Natural killer cell (primary cell): ENCODE results near the gene SCGB2B2. TPM values are rescaled to one million over a fixed set of nuclear protein-coding genes. Genes with fewer than 3 reads are reported as not detected.
A peak's percentile ranks its signal among the peaks of the same experiment; 100 is the strongest.

Experiments used
- ATAC-seq, 3 donors: fragments of 150-1000 bp in 2 of 3; fragments of 200-7000 bp in 1 of 3; cut with Tn5 transposase; 1 replicate in 1 of 3; 2 replicates in 2 of 3; pipeline ENCODE4 v1.10.0; 2021; ENCODE audit warnings: mild to moderate bottlenecking in 2 of 3, moderate library complexity in 2 of 3
- DNase-seq, 2 donors: peaks; one replicate each; pipeline versions ENCODE4 v3.0.0 to v3.0.0-alpha.2; 2013 to 2021; ENCODE audit warnings: mixed read lengths in 1 of 2
- H3K27ac ChIP-seq: one replicate; pipeline ENCODE4 v1.5.1; 2013; ENCODE audit warnings: mild to moderate bottlenecking, low read length
- H3K27me3 ChIP-seq: one replicate; pipeline ENCODE4 v1.6.1; 2013; ENCODE audit warnings: low read length; ENCODE audit not compliant: control insufficient read depth, insufficient read depth
- H3K36me3 ChIP-seq: one replicate; pipeline ENCODE4 v1.6.1; 2013; ENCODE audit warnings: low read length; ENCODE audit not compliant: control insufficient read depth, insufficient read depth
- H3K4me1 ChIP-seq: one replicate; pipeline ENCODE4 v1.6.1; 2013; ENCODE audit warnings: low read length; ENCODE audit not compliant: control insufficient read depth, insufficient read depth
- H3K4me3 ChIP-seq: one replicate; pipeline ENCODE4 v1.5.1; 2013; ENCODE audit warnings: low read length
- H3K9me3 ChIP-seq: one replicate; pipeline ENCODE4 v1.6.1; 2013; ENCODE audit warnings: low read length; ENCODE audit not compliant: control insufficient read depth, insufficient read depth
- H3K27ac Mint-ChIP-seq, 2 donors: one replicate each; pipeline ENCODE4 v1.8.0; 2022; ENCODE audit warnings: mild to moderate bottlenecking in 2 of 2, mixed read lengths in 2 of 2, moderate library complexity in 1 of 2
- H3K27me3 Mint-ChIP-seq, 2 donors: one replicate each; pipeline ENCODE4 v1.8.0; 2022; ENCODE audit warnings: low read depth in 2 of 2, mixed read lengths in 2 of 2
- H3K36me3 Mint-ChIP-seq: one replicate; pipeline ENCODE4 v1.8.0; 2022; ENCODE audit warnings: mixed read lengths
- H3K4me1 Mint-ChIP-seq, 2 donors: one replicate each; pipeline ENCODE4 v1.8.0; 2022; ENCODE audit warnings: mixed read lengths in 2 of 2
- H3K4me3 Mint-ChIP-seq: one replicate; pipeline ENCODE4 v1.8.0; 2022; ENCODE audit warnings: mild to moderate bottlenecking, moderate library complexity, mixed read lengths
- H3K9me3 Mint-ChIP-seq, 2 donors: one replicate each; pipeline ENCODE4 v1.8.0; 2022; ENCODE audit warnings: mixed read lengths in 2 of 2
- CTCF ChIP-seq: fragments of 200-600 bp; IDR thresholded peaks from one replicate; pipeline ENCODE4 v1.8.0; 2022; ENCODE audit warnings: antibody characterized with exemption
- WGBS: methylation state at CpG from one replicate; pipeline ENCODE4 v1.1.7; 2013; ENCODE audit warnings: missing lambda C conversion rate; ENCODE audit not compliant: insufficient coverage; 5-methylcytosine and 5-hydroxymethylcytosine counted together
- intact Hi-C: fragments of 100-400 bp; cut with micrococcal nuclease; formaldehyde crosslinking; loops from one replicate; pipeline ENCODE4 v1.14.2; 2022
- total RNA-seq, 4 donors: library from RNA; stranded (reverse); fragments of 120-200 nt in 1 of 4; gene quantifications; one replicate each; pipeline versions ENCODE4 v1.2.3 to v1.2.4, GENCODE V29; 2013 to 2022

SCGB2B2 gene
- total RNA-seq, 3 donors from 2014 or later (not counting 1 experiment from before 2014, with no cell fraction given): 0.52 to 1.3 (median 1.1) TPM

- Histone ChIP-seq H3K4me1 (peaks cover 14% of the 10 kb centered on the region), H3K27me3 (no peaks in the 10 kb centered on the region)
- no peaks in the 10 kb centered on the region for H3K9me3 Mint-ChIP-seq
Observed at GRCh38 chr19:34664870-34665269, 12.1 kb downstream of the SCGB2B2 start.

GRCh38 chr19:34664168-34664567 lies 12.8 kb downstream of the SCGB2B2 start:
- ATAC-seq (no peak), DNase-seq (no peak)
- intact Hi-C loops: no loop called here
- H3K36me3 Mint-ChIP-seq: no peaks in the 10 kb centered on the region
- 90% methylated on average over 3 of the region's 3 CpGs for WGBS
- Histone ChIP-seq H3K27ac (no peak overlapping the region), H3K4me3 (no peak overlapping the region), H3K36me3 (no peaks in the 10 kb centered on the region), H3K27me3 (no peaks in the 10 kb centered on the region), H3K9me3 (no peaks in the 10 kb centered on the region), H3K4me1 (peaks cover 14% of the 10 kb centered on the region)
- peaks cover 3 to 17% of the 10 kb centered on the region in 2 donors for H3K27me3 Mint-ChIP-seq
- H3K4me3 Mint-ChIP-seq: no peak overlapping the region
- no peak for TF ChIP-seq CTCF
- no peaks in the 10 kb centered on the region for H3K9me3 Mint-ChIP-seq
- H3K27ac Mint-ChIP-seq: no peak overlapping the region
- H3K4me1 Mint-ChIP-seq: peaks cover 9 to 26% of the 10 kb centered on the region in 2 donors

More at GRCh38 chr19:34664870-34665269, 12.1 kb downstream of the SCGB2B2 start:
- Histone ChIP-seq H3K27ac (no peak overlapping the region), H3K4me3 (no peak overlapping the region), H3K36me3 (no peaks in the 10 kb centered on the region), H3K9me3 (no peaks in the 10 kb centered on the region)
- DNase-seq: no peak
- Mint-ChIP-seq H3K4me3 (no peak overlapping the region), H3K36me3 (no peaks in the 10 kb centered on the region), H3K27ac (no peak overlapping the region), H3K27me3 (peaks cover 0 to 10% of the 10 kb centered on the region in 2 donors), H3K4me1 (peaks cover 9 to 26% of the 10 kb centered on the region in 2 donors)
- no peak for ATAC-seq
- no peak for TF ChIP-seq CTCF
- intact Hi-C loops: no loop called here
- 77% methylated on average over 6 of the region's 6 CpGs for WGBS

- Histone ChIP-seq H3K4me3 (no peak overlapping the region), H3K27ac (no peak overlapping the region), H3K9me3 (no peaks in the 10 kb centered on the region), H3K36me3 (no peaks in the 10 kb centered on the region), H3K4me1 (peaks cover 13% of the 10 kb centered on the region), H3K27me3 (no peaks in the 10 kb centered on the region)
- Mint-ChIP-seq H3K9me3 (no peaks in the 10 kb centered on the region), H3K4me3 (no peak overlapping the region), H3K27ac (peak overlapping the region; percentile 5 to 49), H3K4me1 (peaks cover 9 to 26% of the 10 kb centered on the region in 2 donors), H3K36me3 (no peaks in the 10 kb centered on the region), H3K27me3 (peaks cover 10 to 20% of the 10 kb centered on the region in 2 donors)
- TF ChIP-seq CTCF: peak; percentile 37
- ATAC-seq (peak; percentile 75 to 88 (median 79)), DNase-seq (peak in 1 of 2 donors; percentile 77)
- WGBS: 42% methylated on average over 5 of the region's 5 CpGs
- intact Hi-C loops: no loop called here
Observed at GRCh38 chr19:34662919-34663318, 14.0 kb downstream of the SCGB2B2 start.

DNA sequence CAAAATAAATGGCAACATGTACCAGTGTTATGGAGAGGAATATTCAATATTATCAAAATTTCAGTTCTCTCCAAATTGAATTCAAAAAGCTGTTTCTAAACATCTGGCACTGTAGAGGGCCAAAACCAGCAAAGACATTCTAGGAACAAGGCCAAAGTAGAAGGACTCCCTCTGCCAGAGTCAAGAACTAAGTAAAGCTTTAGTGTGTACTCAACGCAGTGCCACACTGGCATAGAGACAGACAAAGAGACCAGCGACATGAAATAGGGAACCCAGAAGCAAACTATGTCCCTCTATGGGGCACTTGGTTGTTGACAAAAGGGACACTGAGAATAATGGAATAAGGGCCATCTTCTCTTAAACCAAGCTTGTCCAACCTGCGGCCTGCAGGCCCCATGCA lies 15.6 kb downstream of the SCGB2B2 start:
- no peak overlapping the region for H3K4me3 ChIP-seq
- Mint-ChIP-seq H3K4me1 (peaks cover 9 to 10% of the 10 kb centered on the region in 2 donors), H3K4me3 (no peak overlapping the region), H3K27ac (no peak overlapping the region), H3K36me3 (no peaks in the 10 kb centered on the region), H3K27me3 (peaks cover 16 to 31% of the 10 kb centered on the region in 2 donors), H3K9me3 (no peaks in the 10 kb centered on the region)
- 93% methylated on average over 3 of the region's 3 CpGs for WGBS
- intact Hi-C loops: no loop called here
- H3K4me1 ChIP-seq: peaks cover 4% of the 10 kb centered on the region
- TF ChIP-seq CTCF: no peak
- H3K36me3 ChIP-seq: no peaks in the 10 kb centered on the region
- H3K27ac ChIP-seq: no peak overlapping the region
- no peaks in the 10 kb centered on the region for H3K9me3 ChIP-seq
- DNase-seq (no peak), ATAC-seq (no peak)
- H3K27me3 ChIP-seq: no peaks in the 10 kb centered on the region
